Measurements from ENCODE around the gene EPHX1.
A peak's percentile ranks its signal among the peaks of the same experiment; 100 is the strongest.

Gene EPHX1

DNA sequence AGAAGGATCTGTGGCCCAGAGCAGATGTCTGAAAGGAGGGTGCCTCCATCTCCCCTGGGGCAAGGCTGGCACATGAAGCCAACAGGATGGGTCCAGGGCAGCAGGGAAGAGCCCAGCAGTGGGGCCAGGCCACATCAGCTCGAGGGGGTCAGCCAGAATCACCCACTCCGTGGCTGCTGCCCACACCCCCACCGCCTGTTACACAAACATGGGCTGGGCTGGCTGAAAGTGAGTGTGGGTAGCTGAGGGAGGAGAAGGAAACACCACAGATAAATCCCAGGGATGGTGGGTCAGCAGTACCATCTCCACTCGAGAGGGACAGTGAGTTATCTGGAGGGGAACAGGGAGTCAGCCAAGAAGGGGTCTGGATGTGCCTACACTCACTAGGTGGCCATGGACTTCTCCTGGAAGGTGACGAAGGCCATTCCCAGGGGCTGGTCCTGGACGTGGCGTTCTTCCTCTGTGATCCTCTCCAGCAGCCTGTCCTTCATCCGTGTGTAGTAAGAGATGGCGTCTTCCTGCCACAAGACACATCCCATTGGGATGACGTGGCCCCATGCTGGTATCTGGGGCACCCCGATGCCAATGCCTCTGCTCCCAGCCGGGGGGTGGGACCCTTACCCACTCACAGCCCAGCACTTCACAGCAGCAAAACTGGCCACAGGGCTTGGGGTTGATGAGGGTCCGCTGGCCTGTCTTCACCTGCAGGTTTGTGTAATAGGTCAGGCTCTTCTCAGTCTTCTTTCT lies 52.1 kb downstream of the EPHX1 start:
- DNase-seq (ENCODE audit: low read depth): no peak

DNA sequence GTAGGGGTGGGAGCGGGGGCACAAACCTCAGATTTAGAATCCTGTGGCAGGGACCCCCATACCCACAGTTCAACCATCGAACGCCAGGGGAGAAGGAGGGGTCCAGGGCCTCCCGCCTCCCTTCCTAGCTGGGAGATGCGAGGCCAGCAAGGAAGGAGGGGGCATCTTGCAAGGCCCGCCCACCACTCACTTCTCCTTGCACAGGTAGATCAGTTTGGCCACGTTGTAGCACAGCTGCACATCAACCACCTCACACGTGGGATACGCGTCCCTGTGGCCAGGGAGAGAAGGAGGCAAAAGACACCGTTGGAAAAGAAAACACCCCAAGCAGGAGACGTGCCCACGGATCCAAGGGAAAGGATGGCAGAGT lies 52.6 kb downstream of the EPHX1 start:
- no peak for DNase-seq (ENCODE audit: low read depth)

DNA sequence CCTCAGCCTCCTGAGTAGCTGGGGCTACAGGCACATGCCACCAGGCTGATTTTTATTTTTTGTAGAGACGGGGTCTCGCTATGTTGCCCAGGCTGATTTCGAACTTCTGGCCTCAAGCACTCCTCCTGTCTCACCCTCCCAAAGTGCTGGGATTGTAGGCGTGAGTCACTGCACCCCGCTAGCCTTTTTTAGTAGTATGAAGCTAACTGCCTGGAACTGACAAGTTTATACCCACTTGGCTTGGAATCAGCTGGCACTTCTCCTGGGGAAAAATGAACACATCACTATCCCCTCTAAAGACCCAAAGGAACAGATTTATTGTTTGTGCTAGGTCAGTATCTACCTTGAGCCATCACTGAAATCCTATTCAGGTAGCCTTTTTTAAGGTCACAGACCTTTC lies 53.2 kb downstream of the EPHX1 start:
- no peak for DNase-seq (ENCODE audit: low read depth)

DNA sequence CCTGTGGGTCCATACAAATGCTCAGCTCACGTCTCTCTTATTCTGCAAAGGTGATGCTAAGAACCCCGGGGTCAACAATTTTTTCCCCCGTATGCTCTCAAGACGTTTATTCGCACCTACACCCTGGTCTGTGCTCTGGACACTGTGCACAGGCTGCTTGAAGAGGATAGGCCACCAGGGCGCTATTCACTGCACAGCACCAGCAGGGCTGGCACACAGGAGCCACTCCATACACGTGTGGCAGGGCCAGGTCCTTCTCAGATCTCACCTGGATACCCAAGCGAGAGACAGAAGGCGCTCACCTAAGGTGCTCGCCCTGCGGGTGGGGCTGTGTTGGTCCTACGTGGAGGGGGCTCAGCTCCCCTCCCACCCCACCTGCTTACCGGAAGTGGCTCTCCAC lies 55.6 kb downstream of the EPHX1 start:
- DNase-seq (ENCODE audit: low read depth): no peak

DNA sequence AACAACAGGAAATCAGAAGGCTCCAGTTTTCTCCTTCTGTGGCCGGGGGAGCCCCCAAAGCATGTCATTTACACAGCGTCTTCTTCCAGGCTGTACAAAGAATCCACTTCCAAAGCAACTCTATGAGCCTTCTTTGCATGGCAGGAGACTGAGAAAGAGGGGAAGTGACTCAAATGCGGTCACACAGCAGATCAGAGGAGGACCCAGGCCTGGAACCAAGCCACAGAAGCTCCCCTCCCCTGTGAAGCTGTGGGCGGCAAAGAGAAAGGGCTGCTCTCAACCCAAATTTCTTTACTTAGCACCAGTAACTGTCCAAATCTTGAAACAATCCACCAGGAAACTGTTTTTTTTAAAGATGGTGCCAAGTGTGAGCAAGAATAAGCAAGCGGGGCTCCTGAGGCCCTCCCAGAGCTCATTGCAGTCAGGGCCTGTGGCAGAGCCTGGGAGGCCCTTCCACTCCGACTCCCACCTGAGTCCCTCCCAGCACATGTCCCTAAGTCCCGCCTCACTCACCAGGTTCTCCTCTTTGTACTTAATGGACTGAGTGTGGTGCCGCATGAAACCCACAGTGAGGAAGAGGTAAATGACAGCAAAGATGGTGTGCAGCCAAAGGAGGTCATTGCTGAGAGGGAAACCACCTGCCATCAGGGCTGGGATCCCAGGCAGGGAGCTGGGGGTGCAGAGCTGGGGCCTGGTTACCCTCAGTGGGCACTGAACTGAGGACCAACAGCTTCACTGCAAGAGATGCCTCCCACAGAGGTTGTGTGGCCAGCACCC lies 56.3 kb downstream of the EPHX1 start:
- peak; percentile 53 for DNase-seq (ENCODE audit: low read depth)

DNA sequence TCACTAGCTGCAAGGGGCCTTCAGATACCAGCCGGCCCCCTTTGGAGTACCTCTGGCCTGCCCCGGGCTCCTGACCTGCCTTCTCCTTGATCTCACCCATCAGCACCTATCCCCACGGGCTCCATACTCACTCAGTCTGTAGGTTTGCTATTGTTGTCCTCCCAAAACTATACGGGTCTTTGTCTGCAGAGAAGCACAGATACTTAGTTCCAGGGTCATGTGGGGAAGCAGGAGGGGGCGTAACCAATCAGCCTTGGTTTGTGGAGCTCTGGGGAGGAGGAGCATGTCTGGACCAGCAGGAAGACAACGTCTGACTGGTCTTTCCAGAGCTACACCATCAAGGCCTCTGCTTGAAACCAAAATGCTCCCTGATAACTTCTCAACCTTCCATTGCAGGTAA lies 57.1 kb downstream of the EPHX1 start:
- no peak for DNase-seq (ENCODE audit: low read depth)

DNA sequence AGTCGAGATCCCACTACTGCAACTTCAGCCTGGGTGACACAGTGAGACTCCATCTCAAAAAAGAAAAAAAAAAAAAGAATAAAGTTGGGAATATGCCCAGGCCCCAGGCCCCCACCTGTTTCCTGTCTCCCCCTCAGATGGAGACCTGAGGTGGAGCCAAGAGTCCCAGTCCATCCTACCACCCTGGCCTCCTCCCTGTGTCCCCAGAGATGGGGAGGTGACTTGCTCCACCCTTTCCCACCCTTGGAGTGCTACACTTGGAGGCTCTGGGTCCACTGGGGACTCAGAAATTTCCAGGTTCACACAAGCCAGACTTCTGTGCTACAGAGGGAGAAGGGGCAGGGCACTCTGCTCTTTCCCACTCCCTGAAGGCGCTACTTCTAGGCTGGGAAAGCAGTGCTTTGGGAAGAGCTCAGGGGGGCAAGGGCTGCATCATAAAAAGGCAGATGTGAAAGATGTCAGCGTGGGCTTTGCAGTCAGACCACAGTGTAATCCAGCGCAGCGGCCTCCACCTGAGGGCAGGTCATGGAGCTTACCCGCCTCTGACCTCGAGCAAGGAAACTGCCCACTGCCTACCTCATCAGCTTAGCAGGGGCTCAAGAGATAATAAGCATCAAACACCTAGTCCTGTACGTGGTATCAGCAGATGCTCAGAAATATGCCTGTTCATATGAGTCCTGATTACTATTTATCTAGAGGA lies 58.9 kb downstream of the EPHX1 start:
- no peak for DNase-seq (ENCODE audit: low read depth)

DNA sequence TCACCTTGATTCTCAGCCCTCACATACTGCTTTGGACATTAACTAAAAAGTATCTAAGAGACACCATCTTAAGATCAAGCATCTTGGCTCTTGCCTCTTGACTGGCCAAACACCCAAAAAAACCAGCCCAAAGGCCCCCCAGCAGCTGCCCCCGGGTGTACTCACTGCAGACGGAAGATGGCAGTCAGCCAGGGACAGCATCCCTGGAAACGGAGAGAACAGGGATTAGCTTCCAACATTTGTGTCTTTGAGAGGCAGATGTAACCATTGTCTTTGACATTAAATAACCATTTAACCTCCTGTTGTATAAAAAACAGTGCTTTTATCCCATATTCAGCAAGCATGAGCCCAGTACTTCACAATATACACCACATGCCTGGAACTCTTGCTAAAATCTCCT lies 61.0 kb downstream of the EPHX1 start:
- no peak for DNase-seq (ENCODE audit: low read depth)

DNA sequence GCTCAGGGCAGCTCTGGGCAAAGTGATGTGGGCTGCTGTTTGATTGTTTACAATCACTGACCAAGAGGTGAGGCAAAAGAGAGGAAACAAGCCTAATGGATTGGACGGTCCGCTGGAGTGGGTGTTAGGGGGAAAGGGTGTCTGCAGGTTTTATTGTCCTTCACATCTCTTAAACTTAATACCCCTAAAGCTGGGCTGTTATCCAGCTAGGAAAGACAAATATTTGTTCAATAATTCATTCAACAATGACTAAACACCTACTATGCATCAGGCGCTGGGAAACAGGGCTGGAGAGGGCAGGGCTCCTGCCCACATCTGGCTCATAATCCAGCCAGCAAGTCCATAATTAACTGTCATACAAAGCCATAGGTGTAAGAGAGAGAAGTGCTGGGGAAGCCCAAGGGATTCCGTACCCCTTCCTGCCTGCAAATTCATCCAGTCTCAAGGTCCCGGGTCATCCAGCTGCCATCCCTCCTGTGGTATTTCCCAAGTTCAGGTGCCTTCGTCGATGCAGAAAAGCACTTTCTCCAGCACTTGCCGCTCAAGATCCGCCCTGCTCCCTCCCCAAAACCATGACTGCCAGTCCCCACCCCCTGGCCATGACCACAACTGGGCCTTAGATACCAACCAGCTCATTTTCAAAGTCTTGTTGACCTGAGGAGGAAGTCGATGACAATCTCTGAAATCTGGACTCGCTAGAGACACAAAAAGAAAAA lies 61.6 kb downstream of the EPHX1 start:
- no peak for DNase-seq (ENCODE audit: low read depth)

DNA sequence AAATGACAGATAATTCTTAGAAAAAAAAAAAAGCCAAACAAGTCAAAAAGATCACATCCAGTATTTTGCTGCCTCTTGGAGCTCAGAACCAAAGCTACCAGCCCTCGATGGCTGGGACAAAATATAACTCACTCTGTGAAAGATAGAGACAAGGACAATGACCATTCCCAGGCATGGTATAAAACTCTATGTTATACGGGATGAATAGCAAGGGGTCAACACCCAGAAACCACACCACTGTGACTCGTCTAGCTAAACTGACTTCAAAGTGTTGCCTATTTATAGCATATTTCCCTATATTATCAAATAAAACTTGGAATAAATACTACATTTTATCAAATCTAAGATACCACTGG lies 62.1 kb downstream of the EPHX1 start:
- no peak for DNase-seq (ENCODE audit: low read depth)

DNA sequence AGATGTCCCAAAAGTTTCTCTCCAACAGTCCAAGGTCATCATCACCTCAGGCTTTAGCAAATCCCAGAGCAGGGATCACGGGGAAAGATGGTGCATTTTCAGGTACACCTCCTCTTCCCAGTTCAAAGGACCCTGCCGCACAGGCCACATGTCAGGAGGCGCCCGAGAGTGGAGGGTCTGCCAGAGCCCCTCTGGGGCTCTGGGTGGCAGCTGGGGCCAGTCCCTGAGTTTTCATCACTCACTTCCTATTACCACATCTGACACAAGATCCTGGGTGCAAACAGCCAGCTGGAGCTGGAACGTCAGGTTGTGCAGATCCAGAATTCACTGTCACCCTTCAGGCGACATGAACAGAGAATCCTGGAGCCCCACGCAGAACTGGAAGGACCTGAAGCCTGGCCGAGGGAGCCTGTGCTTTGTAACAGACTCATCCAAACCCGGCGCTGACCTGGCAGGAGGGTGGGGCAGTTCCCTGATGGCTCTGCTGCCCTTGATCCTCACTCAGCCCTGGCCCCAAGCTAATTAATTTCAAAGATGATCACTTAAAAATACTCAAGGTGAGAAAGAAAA lies 63.4 kb downstream of the EPHX1 start:
- DNase-seq (ENCODE audit: low read depth): no peak

DNA sequence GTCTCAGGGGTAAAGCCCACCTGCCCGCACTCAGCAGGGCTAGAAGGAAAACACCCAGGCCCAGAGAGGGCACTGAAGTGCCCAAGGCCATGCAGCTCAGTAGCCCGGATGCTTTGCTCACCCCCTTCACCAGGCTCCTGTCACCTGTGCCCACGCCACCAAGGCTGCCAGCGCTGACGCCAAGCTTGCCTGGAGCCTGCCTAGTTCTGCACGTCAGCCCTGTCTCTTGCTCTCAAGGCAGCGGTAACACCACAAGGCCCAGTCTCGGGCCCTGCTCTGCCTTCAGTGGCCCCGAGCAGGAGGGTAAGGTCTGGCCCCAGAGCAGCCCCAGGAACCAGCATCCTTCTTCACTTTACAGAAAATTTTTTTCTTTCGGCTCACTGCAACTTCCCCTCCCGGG lies 64.5 kb downstream of the EPHX1 start:
- no peak for DNase-seq (ENCODE audit: low read depth)

DNA sequence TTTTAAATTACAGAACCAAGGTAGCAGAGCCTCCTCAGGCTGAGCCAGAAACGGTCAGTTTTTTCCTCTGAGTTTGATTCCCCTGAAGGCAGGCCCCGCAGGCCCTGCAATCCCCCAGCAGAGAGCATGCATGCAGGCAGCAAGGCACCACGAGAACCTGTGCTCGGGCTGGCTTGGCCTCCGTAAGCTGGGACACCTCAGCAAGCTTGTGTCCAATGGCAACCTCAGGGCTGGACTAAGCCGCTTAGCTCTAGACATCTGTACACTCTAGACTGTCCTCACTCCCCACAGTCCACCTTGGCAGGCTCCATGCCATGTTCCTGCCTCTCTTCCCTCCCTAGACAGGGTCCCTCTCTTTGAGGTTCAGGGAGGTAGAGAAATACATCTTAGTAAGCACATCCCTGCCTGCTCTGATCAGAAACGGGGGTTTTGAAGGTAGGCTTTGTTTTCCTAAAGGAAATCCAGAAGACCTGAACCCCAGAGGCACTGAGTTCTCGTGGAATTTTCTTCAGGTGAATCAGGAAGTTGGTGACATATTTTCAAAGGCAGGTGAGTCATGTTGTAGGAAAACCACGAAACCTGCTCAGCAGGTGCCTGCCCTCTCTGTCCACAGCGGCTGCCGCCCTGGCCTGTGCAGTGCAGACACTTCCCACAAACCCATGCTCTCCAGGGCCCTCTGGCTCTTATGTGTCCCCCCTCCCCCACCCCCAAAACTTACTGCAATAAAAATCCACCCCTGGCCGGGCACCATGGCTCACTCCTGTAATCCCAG lies 65.3 kb downstream of the EPHX1 start:
- DNase-seq (ENCODE audit: low read depth): no peak

DNA sequence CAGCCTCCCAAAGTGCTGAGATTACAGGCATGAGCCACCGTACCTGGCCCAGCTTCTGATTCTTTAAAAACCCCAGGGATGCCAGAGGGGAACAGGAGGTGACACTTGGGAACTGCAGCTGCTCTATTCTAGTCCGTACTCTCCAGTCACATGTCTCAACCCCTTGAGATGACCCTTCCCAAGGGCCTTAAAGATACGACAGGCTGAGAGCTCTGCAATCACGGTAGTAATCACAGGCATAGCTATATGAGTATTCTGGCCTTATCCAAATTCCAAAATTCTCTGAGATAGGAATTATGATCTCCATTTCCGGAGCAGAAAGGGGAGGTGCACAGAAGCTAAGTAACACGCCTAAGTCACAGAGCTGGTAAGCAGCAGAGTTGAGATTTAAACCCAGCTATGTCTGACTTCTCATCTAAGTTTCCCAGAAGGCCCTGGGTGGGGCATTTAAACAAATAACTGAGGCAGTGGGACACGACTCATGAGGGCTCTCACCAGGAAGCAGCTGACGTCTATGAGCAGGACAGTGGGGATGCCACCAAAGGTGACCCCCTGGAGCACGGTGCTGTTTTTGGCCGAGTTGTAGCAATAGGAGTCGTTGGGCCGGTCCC lies 67.1 kb downstream of the EPHX1 start:
- DNase-seq (ENCODE audit: low read depth): no peak

DNA sequence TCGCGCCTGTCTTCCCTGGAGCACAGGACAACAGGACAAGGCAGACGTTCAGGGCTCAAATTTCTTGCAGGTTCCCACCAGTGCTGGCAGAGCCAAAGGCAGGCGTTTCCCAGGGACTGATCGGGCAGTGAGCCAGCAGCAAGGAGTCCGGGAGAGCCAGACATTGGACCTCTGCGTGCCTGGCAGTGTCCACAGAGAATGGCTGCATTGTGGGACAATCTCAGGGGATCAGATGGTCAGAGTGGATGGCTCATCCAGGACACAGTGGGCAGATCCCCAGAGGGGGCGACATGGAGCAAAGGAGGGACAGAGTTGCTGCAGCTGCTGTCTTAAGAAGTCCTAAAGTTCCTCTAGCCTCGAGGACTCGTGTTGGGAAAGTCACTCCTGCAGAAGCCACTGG lies 67.7 kb downstream of the EPHX1 start:
- DNase-seq (ENCODE audit: low read depth): no peak

DNA sequence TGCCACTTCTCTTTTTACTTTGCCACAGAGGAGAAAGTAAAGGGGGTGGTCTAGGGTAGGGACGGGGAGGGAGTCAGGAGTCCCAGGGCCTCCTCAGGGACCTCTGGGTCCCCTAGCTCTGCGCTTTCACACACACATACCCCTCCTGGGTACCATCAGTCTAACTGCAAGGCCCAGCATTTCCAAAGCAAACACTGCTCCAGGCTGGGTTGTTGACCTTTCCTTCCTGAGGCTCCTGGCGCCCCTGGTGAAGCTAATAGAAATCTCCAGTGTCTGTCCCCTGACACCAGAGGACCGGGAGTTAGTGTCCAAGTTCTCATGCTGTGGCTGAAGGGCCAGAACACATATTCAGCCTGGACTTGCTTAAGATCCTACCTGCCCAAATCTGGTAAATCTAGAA lies 68.4 kb downstream of the EPHX1 start:
- DNase-seq (ENCODE audit: low read depth): no peak

DNA sequence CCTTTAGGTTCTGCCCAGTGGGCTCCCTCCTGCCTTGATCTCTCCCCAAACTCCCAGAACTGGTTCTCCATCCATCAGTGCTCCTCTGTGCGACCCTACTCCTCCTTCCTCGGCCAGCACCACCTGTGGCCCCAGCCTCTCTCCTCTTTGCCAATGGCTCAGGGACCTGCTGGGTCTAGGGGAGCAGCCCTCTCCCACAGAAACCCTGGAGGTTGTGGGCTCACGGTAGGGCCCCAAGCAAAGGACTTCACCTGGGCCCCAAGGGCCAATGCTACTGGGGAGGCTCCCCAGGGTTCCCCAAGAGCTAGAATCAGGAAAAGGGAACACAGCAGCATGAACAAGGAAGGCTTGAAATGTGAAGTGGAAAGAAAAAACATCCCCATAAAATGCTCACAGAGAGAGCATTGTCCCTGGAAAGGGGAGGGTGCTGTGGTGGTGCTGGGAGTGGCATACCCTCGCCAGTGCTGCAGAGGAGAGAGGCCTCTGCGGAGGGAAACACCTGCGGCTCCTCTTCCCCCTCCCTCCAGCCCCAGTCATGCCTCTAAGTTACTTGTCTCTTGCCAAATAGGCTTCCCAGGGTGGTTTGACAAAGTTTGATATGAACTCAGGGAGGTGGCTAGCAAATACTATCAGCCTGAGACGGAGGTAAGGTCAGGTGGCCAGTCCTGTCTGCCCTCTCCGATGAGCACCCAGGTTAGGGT lies 69.7 kb downstream of the EPHX1 start:
- DNase-seq (ENCODE audit: low read depth): no peak

DNA sequence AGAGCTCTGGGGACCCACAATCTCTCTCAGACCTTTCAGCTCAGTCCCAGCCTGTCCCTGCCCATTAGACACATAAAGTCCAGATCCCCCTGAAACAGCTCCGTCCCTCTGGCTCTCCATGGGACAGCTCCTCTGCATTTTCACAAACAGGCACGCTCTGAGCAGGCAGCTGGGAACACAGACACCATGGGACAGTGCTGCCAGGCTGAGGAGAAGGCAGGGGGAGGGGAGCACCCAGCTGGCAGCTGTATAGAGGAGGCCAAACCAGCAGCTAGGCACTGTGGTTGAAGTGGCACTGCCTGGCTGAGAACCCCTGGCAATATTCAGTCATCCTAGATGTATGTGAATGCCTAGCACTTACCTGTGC lies 70.3 kb downstream of the EPHX1 start:
- DNase-seq (ENCODE audit: low read depth): no peak

DNA sequence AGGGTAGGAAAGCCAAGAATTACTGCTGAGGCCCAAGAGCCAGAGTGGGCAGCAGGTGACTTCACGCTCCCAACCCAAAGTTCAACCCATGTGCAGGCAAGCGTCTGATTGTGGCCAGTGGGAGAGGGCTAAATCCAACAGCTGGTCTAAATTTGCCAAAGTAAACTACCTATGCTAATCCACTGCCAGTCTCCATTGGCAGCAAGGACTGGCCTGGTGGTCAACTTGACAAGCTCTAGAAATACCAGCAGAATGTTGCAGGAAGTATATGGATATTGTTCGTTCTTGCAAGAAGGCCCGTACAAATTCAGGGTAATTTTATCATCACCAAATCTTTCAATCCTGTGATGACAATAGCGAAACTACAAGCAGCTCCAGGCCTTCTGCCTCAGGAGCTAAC lies 70.7 kb downstream of the EPHX1 start:
- no peak for DNase-seq (ENCODE audit: low read depth)

Data from stimulated activated CD8-positive, alpha-beta memory T cell treated with anti-CD3 and anti-CD28 coated beads, Interleukin-15, amount 100 ng/mL, for 1 hour (primary cell).